Measurements from ENCODE around the gene F5.

F5 gene

GRCh38 chr1:169487133-169487532 lies 99.1 kb downstream of the F5 start:
- no peaks in the 10 kb centered on the region for H4K20me1 ChIP-seq (ENCODE audit: insufficient read depth, low read length)
- H2AFZ ChIP-seq (ENCODE audit: low read depth, low read length) = 0 out of 2 replicates have a peak overlapping the region, but pooled peaks have one; percentile 5
- peaks cover 38% of the 10 kb centered on the region for H3K4me1 ChIP-seq (ENCODE audit: insufficient read depth, low read length)
- no peak for TF ChIP-seq CTCF (IDR thresholded peaks at IDR 0.05; ENCODE audit: borderline replicate concordance, extremely low read depth, low read length, poor library complexity, severe bottlenecking)
- no peak for TF ChIP-seq EZH2 (IDR thresholded peaks at IDR 0.05; ENCODE audit: borderline replicate concordance, low read depth, low read length, severe bottlenecking)
- H3K79me2 ChIP-seq (ENCODE audit: insufficient read depth, low read length) = peaks cover 18% of the 10 kb centered on the region; the same call in 1 of the 2 replicates
- H3K4me3 ChIP-seq (ENCODE audit: low read depth in 1 of 2, low read length in 2 of 2) = 0 out of 4 replicates have a peak overlapping the region, but pooled peaks of 1 of the 2 experiments have one; percentile 57
- ATAC-seq (ENCODE audit: insufficient read depth, low read depth) (no peak), DNase-seq (no peak)
- no peaks in the 10 kb centered on the region for H3K36me3 ChIP-seq (ENCODE audit: insufficient read depth, low read length)
- H3K4me2 ChIP-seq (ENCODE audit: insufficient read depth, low read length) = peak overlapping the region; percentile 70
- H3K9me3 ChIP-seq (ENCODE audit: insufficient read depth, low read length, severe bottlenecking) = no peaks in the 10 kb centered on the region
- no peaks in the 10 kb centered on the region for H3K27me3 ChIP-seq (ENCODE audit: insufficient read depth, low read length, poor library complexity)
- H3K27ac ChIP-seq (ENCODE audit: low read length) = no peak overlapping the region
- 0 out of 2 replicates have a peak overlapping the region, but pooled peaks have one; percentile 64 for H3K9ac ChIP-seq (ENCODE audit: low read depth, low read length)

- Histone ChIP-seq H3K4me2 (ENCODE audit: insufficient read depth, low read length) (peak overlapping the region; percentile 70), H3K4me1 (ENCODE audit: insufficient read depth, low read length) (peaks cover 38% of the 10 kb centered on the region), H3K9me3 (ENCODE audit: insufficient read depth, low read length, severe bottlenecking) (no peaks in the 10 kb centered on the region), H3K27me3 (ENCODE audit: insufficient read depth, low read length, poor library complexity) (no peaks in the 10 kb centered on the region), H3K36me3 (ENCODE audit: insufficient read depth, low read length) (no peaks in the 10 kb centered on the region), H3K27ac (ENCODE audit: low read length) (peak overlapping the region; percentile 34), H2AFZ (ENCODE audit: low read depth, low read length) (peak overlapping the region; percentile 74), H3K9ac (ENCODE audit: low read depth, low read length) (peak overlapping the region; percentile 64), H4K20me1 (ENCODE audit: insufficient read depth, low read length) (no peaks in the 10 kb centered on the region), H3K79me2 (ENCODE audit: insufficient read depth, low read length) (peaks cover 18% of the 10 kb centered on the region; the same call in 1 of the 2 replicates), H3K4me3 (ENCODE audit: low read depth in 1 of 2, low read length in 2 of 2) (peak overlapping the region; percentile 39 to 57; a peak in 3 of 4 replicates)
- DNase-seq = no peak
- ATAC-seq (ENCODE audit: insufficient read depth, low read depth) = no peak
- TF ChIP-seq CTCF (IDR thresholded peaks at IDR 0.05; ENCODE audit: borderline replicate concordance, extremely low read depth, low read length, poor library complexity, severe bottlenecking) = no peak
- TF ChIP-seq EZH2 (IDR thresholded peaks at IDR 0.05; ENCODE audit: borderline replicate concordance, low read depth, low read length, severe bottlenecking) = no peak
These were observed 99.8 kb downstream of the F5 start for GRCh38 chr1:169486281-169487051.

GRCh38 chr1:169485431-169486280 lies 100.6 kb downstream of the F5 start, which contains the start of gene SLC19A2:
Gene SLC19A2 (minus strand): TSS chr1:169485944. CDS start chr1:169485766, 178 bp downstream.
- no peak for TF ChIP-seq EZH2 (IDR thresholded peaks at IDR 0.05; ENCODE audit: borderline replicate concordance, low read depth, low read length, severe bottlenecking)
- TF ChIP-seq CTCF (IDR thresholded peaks at IDR 0.05; ENCODE audit: borderline replicate concordance, extremely low read depth, low read length, poor library complexity, severe bottlenecking) = peak; percentile 64
- no peaks in the 10 kb centered on the region for H3K9me3 ChIP-seq (ENCODE audit: insufficient read depth, low read length, severe bottlenecking)
- H2AFZ ChIP-seq (ENCODE audit: low read depth, low read length) = peak within 1 kb of the TSS; percentile 74

More at GRCh38 chr1:169485431-169486280, 100.6 kb downstream of the F5 start, which contains the start of gene SLC19A2:
- peaks cover 38% of the 10 kb centered on the region for H3K4me1 ChIP-seq (ENCODE audit: insufficient read depth, low read length)
- peak within 1 kb of the TSS; percentile 64 for H3K9ac ChIP-seq (ENCODE audit: low read depth, low read length)
- peaks cover 18% of the 10 kb centered on the region; the same call in 1 of the 2 replicates for H3K79me2 ChIP-seq (ENCODE audit: insufficient read depth, low read length)
- peak within 1 kb of the TSS; percentile 39 to 57; a peak in 3 of 4 replicates for H3K4me3 ChIP-seq (ENCODE audit: low read depth in 1 of 2, low read length in 2 of 2)
- no peaks in the 10 kb centered on the region for H4K20me1 ChIP-seq (ENCODE audit: insufficient read depth, low read length)
- H3K27ac ChIP-seq (ENCODE audit: low read length) = peak within 1 kb of the TSS; percentile 34
- H3K27me3 ChIP-seq (ENCODE audit: insufficient read depth, low read length, poor library complexity) = no peaks in the 10 kb centered on the region
- H3K36me3 ChIP-seq (ENCODE audit: insufficient read depth, low read length) = no peaks in the 10 kb centered on the region
- ATAC-seq (ENCODE audit: insufficient read depth, low read depth) (peak; percentile 99), DNase-seq (peak; percentile 96)
- peak within 1 kb of the TSS; percentile 70 for H3K4me2 ChIP-seq (ENCODE audit: insufficient read depth, low read length)
